A673 (cell line): ENCODE measurements around the gene CROCC2. TPM values are rescaled to one million over a fixed set of nuclear protein-coding genes. Genes with fewer than 3 reads are reported as not detected.

Experiments
- BruUV-seq: library from RNA; stranded (reverse); fragments of 400-500 nt; replicated peaks from 2 replicates; lab custom pipeline; 2021; lab: Mats Ljungman, UMichigan
- CTCF ChIA-PET: fragments of 300-600 bp; sonication (Branson Sonifier 250); formaldehyde crosslinking; loops from one replicate; lab custom pipeline; 2022; ENCODE audit warnings: antibody characterized with exemption; lab: Charles Lee
- POLR2A ChIA-PET: fragments of 300-600 bp; sonication (Branson Sonifier 250); formaldehyde crosslinking; loops from one replicate; lab custom pipeline; 2022; ENCODE audit warnings: antibody characterized with exemption; ENCODE audit not compliant: low non-redundant PET; lab: Charles Lee
- DNase-seq: peaks from one replicate; pipeline ENCODE4 v3.0.0-alpha.2; 2015; ENCODE audit warnings: low spot score
- H3K27ac ChIP-seq: fragments of 200-600 bp; sonication (generic); 2 replicates; pipeline ENCODE4 v1.5.1; 2016; ENCODE audit warnings: mixed run types, low read depth, mild to moderate bottlenecking, mixed read lengths, antibody characterized with exemption, low read length; ENCODE audit not compliant: poor library complexity, severe bottlenecking
- H3K27me3 ChIP-seq: fragments of 200-600 bp; sonication (generic); replicated peaks from 2 replicates; pipeline ENCODE4 v1.6.1; 2017; ENCODE audit warnings: mixed run types, low read depth, mild to moderate bottlenecking, mixed read lengths, antibody characterized with exemption, low read length; ENCODE audit not compliant: insufficient read depth, poor library complexity
- H3K36me3 ChIP-seq: fragments of 200-600 bp; sonication (generic); 2 replicates; pipeline ENCODE4 v1.6.1; 2016; ENCODE audit warnings: mixed run types, mild to moderate bottlenecking, mixed read lengths, antibody characterized with exemption, low read length; ENCODE audit not compliant: insufficient read depth, poor library complexity, severe bottlenecking
- H3K4me1 ChIP-seq: fragments of 200-600 bp; sonication (generic); 2 replicates; pipeline ENCODE4 v1.6.1; 2017; ENCODE audit warnings: mixed run types, mild to moderate bottlenecking, mixed read lengths, antibody characterized with exemption, low read length; ENCODE audit not compliant: insufficient read depth, poor library complexity, severe bottlenecking
- H3K4me3 ChIP-seq: fragments of 200-600 bp; sonication (generic); 2 replicates; pipeline ENCODE4 v1.5.1; 2016; ENCODE audit warnings: low read depth, mixed run types, mild to moderate bottlenecking, mixed read lengths, low read length; ENCODE audit not compliant: poor library complexity, severe bottlenecking
- H3K9me3 ChIP-seq: fragments of 200-600 bp; sonication (generic); 2 replicates; pipeline ENCODE4 v1.6.1; 2016; ENCODE audit warnings: mixed run types, low read depth, mild to moderate bottlenecking, mixed read lengths, antibody characterized with exemption, low read length; ENCODE audit not compliant: poor library complexity, severe bottlenecking
- EZH2 ChIP-seq: fragments of 200-600 bp; sonication (generic); IDR thresholded peaks from 2 replicates; pipeline ENCODE4 v1.6.1; 2017; ENCODE audit warnings: borderline replicate concordance, low read depth, mild to moderate bottlenecking, mixed read lengths, antibody characterized with exemption, low read length; ENCODE audit not compliant: poor library complexity, severe bottlenecking
- intact Hi-C: fragments of 100-400 bp; cut with micrococcal nuclease; formaldehyde crosslinking; loops from one replicate; pipeline ENCODE4 v1.10.0; 2022; ENCODE audit not compliant: unreplicated experiment
- total RNA-seq: library from RNA; stranded (reverse); gene quantifications from 2 replicates; pipeline ENCODE4 v1.2.3, GENCODE V29; 2021
- TF ChIP-seq, protein P1 (sequence below): fragments of 300-800, 200-600 bp; sonication (generic); conservative IDR thresholded peaks from 2 replicates; pipeline ENCODE4 v1.5.1; 2017; ENCODE audit warnings: low read depth, mild to moderate bottlenecking, antibody characterized with exemption, low read length, moderate library complexity, mixed read lengths

Gene CROCC2
- total RNA-seq, 1 experiment from 2014 or later = not detected

- H3K27ac ChIP-seq = no peak overlapping the region
Measured at GRCh38 chr2:240875228-240876034, 30.7 kb upstream of the CROCC2 start.

GRCh38 chr2:240876035-240876474, 30.1 kb upstream of the CROCC2 start:
- POLR2A ChIA-PET = no interaction called here
- intact Hi-C loops = no loop called here
- CTCF ChIA-PET = no interaction called here

More at GRCh38 chr2:240875228-240876034, 30.7 kb upstream of the CROCC2 start:
- Histone ChIP-seq H3K27me3 (no peaks in the 10 kb centered on the region), H3K4me1 (no peaks in the 10 kb centered on the region), H3K4me3 (no peak overlapping the region), H3K9me3 (no peaks in the 10 kb centered on the region), H3K36me3 (no peaks in the 10 kb centered on the region)
- no peak for DNase-seq
- intact Hi-C loops = no loop called here
- BruUV-seq = no TSS peak
- CTCF ChIA-PET = no interaction called here
- no peak for TF ChIP-seq EZH2
- TF ChIP-seq, protein P1, sequence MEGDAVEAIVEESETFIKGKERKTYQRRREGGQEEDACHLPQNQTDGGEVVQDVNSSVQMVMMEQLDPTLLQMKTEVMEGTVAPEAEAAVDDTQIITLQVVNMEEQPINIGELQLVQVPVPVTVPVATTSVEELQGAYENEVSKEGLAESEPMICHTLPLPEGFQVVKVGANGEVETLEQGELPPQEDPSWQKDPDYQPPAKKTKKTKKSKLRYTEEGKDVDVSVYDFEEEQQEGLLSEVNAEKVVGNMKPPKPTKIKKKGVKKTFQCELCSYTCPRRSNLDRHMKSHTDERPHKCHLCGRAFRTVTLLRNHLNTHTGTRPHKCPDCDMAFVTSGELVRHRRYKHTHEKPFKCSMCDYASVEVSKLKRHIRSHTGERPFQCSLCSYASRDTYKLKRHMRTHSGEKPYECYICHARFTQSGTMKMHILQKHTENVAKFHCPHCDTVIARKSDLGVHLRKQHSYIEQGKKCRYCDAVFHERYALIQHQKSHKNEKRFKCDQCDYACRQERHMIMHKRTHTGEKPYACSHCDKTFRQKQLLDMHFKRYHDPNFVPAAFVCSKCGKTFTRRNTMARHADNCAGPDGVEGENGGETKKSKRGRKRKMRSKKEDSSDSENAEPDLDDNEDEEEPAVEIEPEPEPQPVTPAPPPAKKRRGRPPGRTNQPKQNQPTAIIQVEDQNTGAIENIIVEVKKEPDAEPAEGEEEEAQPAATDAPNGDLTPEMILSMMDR = no peak
- POLR2A ChIA-PET = no interaction called here

GRCh38 chr2:240876475-240877251, 29.5 kb upstream of the CROCC2 start:
- Histone ChIP-seq H3K27ac (no peak overlapping the region), H3K4me1 (no peaks in the 10 kb centered on the region), H3K9me3 (no peaks in the 10 kb centered on the region), H3K36me3 (no peaks in the 10 kb centered on the region), H3K4me3 (no peak overlapping the region), H3K27me3 (no peaks in the 10 kb centered on the region)
- TF ChIP-seq, protein P1 = no peak
- no peak for TF ChIP-seq EZH2
- DNase-seq = no peak
- no TSS peak for BruUV-seq
- ChIA-PET CTCF (no interaction called here), POLR2A (no interaction called here)
- intact Hi-C loops = no loop called here

More at GRCh38 chr2:240876035-240876474, 30.1 kb upstream of the CROCC2 start:
- H3K4me1 ChIP-seq = no peaks in the 10 kb centered on the region
- DNase-seq = no peak
- no TSS peak for BruUV-seq
- H3K27ac ChIP-seq = no peak overlapping the region
- H3K27me3 ChIP-seq = no peaks in the 10 kb centered on the region
- TF ChIP-seq, protein P1 = no peak
- TF ChIP-seq EZH2 = no peak
- no peaks in the 10 kb centered on the region for H3K36me3 ChIP-seq
- H3K9me3 ChIP-seq = no peaks in the 10 kb centered on the region
- no peak overlapping the region for H3K4me3 ChIP-seq
